CD14-positive monocyte (primary cell): ENCODE results near the gene OGFOD3. TPM values are rescaled to one million over a fixed set of nuclear protein-coding genes. Genes with fewer than 3 reads are reported as not detected.
A peak's percentile ranks its signal among the peaks of the same experiment; 100 is the strongest.

Source experiments
- DNase-seq, 3 donors: peaks; one replicate each; pipeline ENCODE4 v3.0.0-alpha.2; 2011 to 2022
- H2AFZ ChIP-seq: 2 replicates; pipeline ENCODE4 v1.6.0; 2012; ENCODE audit warnings: mild to moderate bottlenecking, low read depth, low read length, inconsistent platforms; ENCODE audit not compliant: insufficient read depth, poor library complexity, severe bottlenecking
- H3K27ac ChIP-seq, 2 donors: 1 replicate in 1 of 2; 2 replicates in 1 of 2; pipeline ENCODE4 v1.5.1; 2012 to 2013; ENCODE audit warnings: low read length in 2 of 2, control low read depth in 1 of 2, inconsistent platforms in 1 of 2, low read depth in 1 of 2, mild to moderate bottlenecking in 1 of 2
- H3K27me3 ChIP-seq, 2 donors: one replicate each; pipeline versions ENCODE4 v1.6.0 to v1.6.1; 2011 to 2013; ENCODE audit warnings: low read length in 2 of 2; ENCODE audit not compliant: control insufficient read depth in 2 of 2, insufficient read depth in 2 of 2
- H3K36me3 ChIP-seq, 2 donors: replicated peaks in 1 of 2; 1 replicate in 1 of 2; 2 replicates in 1 of 2; pipeline versions ENCODE4 v1.5.1 to v1.6.1; 2012 to 2013; ENCODE audit warnings: low read length in 2 of 2, control low read depth in 1 of 2, inconsistent platforms in 1 of 2, mild to moderate bottlenecking in 1 of 2; ENCODE audit not compliant: insufficient read depth in 2 of 2, control insufficient read depth in 1 of 2
- H3K4me1 ChIP-seq, 2 donors: 1 replicate in 1 of 2; 2 replicates in 1 of 2; pipeline versions ENCODE4 v1.5.1 to v1.6.1; 2012 to 2013; ENCODE audit warnings: low read length in 2 of 2, control low read depth in 1 of 2, inconsistent platforms in 1 of 2, mild to moderate bottlenecking in 1 of 2, moderate library complexity in 1 of 2; ENCODE audit not compliant: insufficient read depth in 2 of 2, control insufficient read depth in 1 of 2
- H3K4me2 ChIP-seq: replicated peaks from 2 replicates; pipeline ENCODE3; 2012; ENCODE audit warnings: low read length, moderate library complexity, mild to moderate bottlenecking; ENCODE audit not compliant: poor library complexity, severe bottlenecking; ENCODE audit errors: extremely low read depth
- H3K4me3 ChIP-seq, 3 experiments: fragments of 200-600 bp in 1 of 3; sonication (generic) in 1 of 3; replicated peaks in 1 of 3; 1 replicate in 2 of 3; 2 replicates in 1 of 3; pipeline ENCODE4 v1.5.1; 2011 to 2013; ENCODE audit warnings: low read length in 3 of 3, mild to moderate bottlenecking in 3 of 3, control low read depth in 2 of 3, low read depth in 2 of 3, inconsistent platforms in 1 of 3, moderate library complexity in 1 of 3
- H3K79me2 ChIP-seq: 2 replicates; pipeline ENCODE4 v1.6.0; 2012; ENCODE audit warnings: mild to moderate bottlenecking, control low read depth, inconsistent platforms, low read length, moderate library complexity; ENCODE audit not compliant: insufficient read depth
- H3K9ac ChIP-seq: 2 replicates; pipeline ENCODE4 v1.6.0; 2017; ENCODE audit warnings: low read length, mild to moderate bottlenecking; ENCODE audit not compliant: insufficient read depth, poor library complexity, severe bottlenecking
- H3K9me3 ChIP-seq, 2 donors: replicated peaks in 1 of 2; 1 replicate in 1 of 2; 2 replicates in 1 of 2; pipeline versions ENCODE4 v1.5.1 to v1.6.1; 2012 to 2013; ENCODE audit warnings: low read length in 2 of 2, control low read depth in 1 of 2; ENCODE audit not compliant: control insufficient read depth in 1 of 2, insufficient read depth in 1 of 2
- H4K20me1 ChIP-seq: 2 replicates; pipeline ENCODE4 v1.6.0; 2012; ENCODE audit warnings: mild to moderate bottlenecking, low read length, control low read depth, moderate library complexity; ENCODE audit not compliant: insufficient read depth
- H3K27ac Mint-ChIP-seq, 7 donors: one replicate each; pipeline ENCODE4 v1.8.0; 2020; ENCODE audit warnings: mild to moderate bottlenecking in 7 of 7, mixed read lengths in 7 of 7, moderate library complexity in 6 of 7, inconsistent platforms in 2 of 7
- H3K27me3 Mint-ChIP-seq, 3 donors: one replicate each; pipeline ENCODE4 v1.8.0; 2021 to 2022; ENCODE audit warnings: low read depth in 3 of 3, mild to moderate bottlenecking in 3 of 3, mixed read lengths in 3 of 3, moderate library complexity in 3 of 3, inconsistent platforms in 1 of 3
- H3K36me3 Mint-ChIP-seq, 2 donors: one replicate each; pipeline ENCODE4 v1.8.0; 2020; ENCODE audit warnings: mixed read lengths in 2 of 2, inconsistent platforms in 1 of 2, mild to moderate bottlenecking in 1 of 2
- H3K4me1 Mint-ChIP-seq: one replicate; pipeline ENCODE4 v1.8.0; 2020; ENCODE audit warnings: mild to moderate bottlenecking, mixed read lengths
- H3K4me3 Mint-ChIP-seq, 2 donors: one replicate each; pipeline ENCODE4 v1.8.0; 2020; ENCODE audit warnings: mild to moderate bottlenecking in 2 of 2, mixed read lengths in 2 of 2, moderate library complexity in 1 of 2
- H3K9me3 Mint-ChIP-seq, 7 donors: one replicate each; pipeline ENCODE4 v1.8.0; 2020 to 2022; ENCODE audit warnings: mixed read lengths in 7 of 7, mild to moderate bottlenecking in 6 of 7, moderate library complexity in 6 of 7, inconsistent platforms in 2 of 7
- CTCF ChIP-seq: fragments of 200-600 bp; IDR thresholded peaks from one replicate; pipeline ENCODE4 v1.8.0; 2022; ENCODE audit warnings: antibody characterized with exemption, mild to moderate bottlenecking
- WGBS: methylation state at CpG from one replicate; pipeline ENCODE4 v1.1.5; 2013; ENCODE audit warnings: missing lambda C conversion rate; ENCODE audit not compliant: insufficient coverage; 5-methylcytosine and 5-hydroxymethylcytosine counted together
- intact Hi-C, 2 donors: fragments of 100-400 bp; cut with micrococcal nuclease; formaldehyde crosslinking; loops; one replicate each; pipeline versions ENCODE4 v1.15.0 to v1.15.1; 2023
- polyA plus RNA-seq, 3 donors: library from polyadenylated mRNA; depleted of rRNA in 1 of 3; unstranded in 2 of 3; stranded (reverse) in 1 of 3; fragments of 300-500 nt in 2 of 3; fragments of >200 nt in 1 of 3; fragmentation: Illumina TruSeq in 2 of 3; gene quantifications; 1 replicate in 2 of 3; 2 replicates in 1 of 3; pipeline ENCODE4 v1.2.3, GENCODE V29; 2012 to 2021

Gene OGFOD3
- polyA plus RNA-seq, 3 donors: 17.9 to 36.4 (median 25.2) TPM

DNA sequence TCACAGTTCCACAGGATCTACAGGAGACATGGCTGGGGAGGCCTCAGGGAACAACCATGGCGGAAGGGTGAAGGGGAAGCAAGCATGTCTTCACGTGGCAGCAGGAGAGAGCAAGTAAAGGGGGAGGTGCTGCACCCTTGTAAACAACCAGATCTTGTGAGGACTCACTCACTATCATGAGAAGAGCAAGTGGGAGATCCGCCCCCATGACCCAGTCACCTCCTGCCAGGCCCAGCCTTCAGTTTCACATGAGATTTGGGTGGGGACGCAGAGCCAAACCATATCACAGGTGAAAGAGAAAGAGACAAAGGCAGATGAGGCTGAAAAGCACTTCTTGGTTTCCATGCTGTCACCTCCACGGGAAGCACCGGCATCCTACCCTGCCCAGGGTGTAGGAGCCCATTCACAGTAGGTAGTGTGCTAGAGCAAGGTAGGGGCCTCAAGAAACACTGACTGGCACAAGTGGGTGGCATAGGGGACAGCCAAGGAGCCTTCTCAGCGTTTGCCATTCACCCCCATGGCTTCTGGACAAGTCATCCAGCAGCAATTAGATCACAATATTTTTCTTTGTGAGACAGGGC lies 46.7 kb upstream of the OGFOD3 start:
- Mint-ChIP-seq H3K27me3 (peaks cover 0 to 1% (median 0%) of the 10 kb centered on the region in 3 donors), H3K4me3 (no peak overlapping the region), H3K4me1 (no peaks in the 10 kb centered on the region), H3K36me3 (peaks cover 80 to 98% of the 10 kb centered on the region in 2 donors), H3K9me3 (no peaks in the 10 kb centered on the region), H3K27ac (no peak overlapping the region)
- Histone ChIP-seq H3K4me3 (no peak overlapping the region), H2AFZ (no peak overlapping the region), H3K9ac (no peak overlapping the region), H3K27me3 (no peaks in the 10 kb centered on the region), H3K79me2 (peaks cover 13% of the 10 kb centered on the region), H3K4me2 (no peak overlapping the region), H3K27ac (no peak overlapping the region), H3K36me3 (peaks cover 82 to 100% of the 10 kb centered on the region in 2 donors), H3K4me1 (no peaks in the 10 kb centered on the region), H4K20me1 (peaks cover 32% of the 10 kb centered on the region), H3K9me3 (no peaks in the 10 kb centered on the region)
- DNase-seq: no peak
- no peak for TF ChIP-seq CTCF
- 98% methylated on average over 4 of the region's 7 CpGs for WGBS
- intact Hi-C loops: no loop called here

DNA sequence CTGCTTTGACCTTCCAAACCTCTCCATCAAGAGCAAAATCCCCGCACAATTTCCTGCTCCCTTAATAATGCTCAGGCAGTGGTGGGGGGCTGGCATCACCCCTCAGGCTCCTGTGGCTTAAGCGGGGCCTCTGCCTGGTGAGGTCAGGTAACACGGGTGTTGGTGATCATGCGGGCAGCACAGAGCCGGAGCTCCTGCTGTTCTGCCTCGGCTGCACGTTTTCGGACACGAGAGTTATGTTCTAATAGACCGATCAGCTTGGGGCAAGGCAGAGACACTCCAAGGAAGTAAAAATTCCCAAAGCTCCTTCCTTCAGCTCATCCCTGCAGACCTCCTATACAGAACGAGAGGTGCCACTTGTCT lies 46.2 kb upstream of the OGFOD3 start:
- H3K79me2 ChIP-seq: peaks cover 19% of the 10 kb centered on the region
- intact Hi-C loops: no loop called here
- peaks cover 79 to 95% of the 10 kb centered on the region in 2 donors for H3K36me3 Mint-ChIP-seq
- H3K27ac Mint-ChIP-seq: peak overlapping the region in 1 of 7 donors; percentile 20
- H3K4me1 ChIP-seq: peaks cover 2% of the 10 kb centered on the region in 2 donors
- peaks cover 1% of the 10 kb centered on the region for H3K4me1 Mint-ChIP-seq
- H4K20me1 ChIP-seq: peaks cover 33% of the 10 kb centered on the region
- no peak overlapping the region for H3K4me3 Mint-ChIP-seq
- no peak for TF ChIP-seq CTCF
- no peak overlapping the region for H3K27ac ChIP-seq
- no peak for DNase-seq
- H3K4me3 ChIP-seq: no peak overlapping the region
- no peak overlapping the region for H3K4me2 ChIP-seq
- 97% methylated on average over 10 of the region's 11 CpGs for WGBS
- no peak overlapping the region for H3K9ac ChIP-seq
- H3K9me3 Mint-ChIP-seq: no peaks in the 10 kb centered on the region
- peaks cover 77 to 97% of the 10 kb centered on the region in 2 donors for H3K36me3 ChIP-seq
- no peak overlapping the region for H2AFZ ChIP-seq
- H3K27me3 Mint-ChIP-seq: peaks cover 0 to 1% (median 0%) of the 10 kb centered on the region in 3 donors
- no peaks in the 10 kb centered on the region for H3K27me3 ChIP-seq
- no peaks in the 10 kb centered on the region for H3K9me3 ChIP-seq
